ENCODE measurements around the gene TMEM150A. TPM values are rescaled to one million over a fixed set of nuclear protein-coding genes. Genes with fewer than 3 reads are reported as not detected.
A peak's percentile ranks its signal among the peaks of the same experiment; 100 is the strongest.
"Not testable (repeated sequence)": the region's sequence is repeated elsewhere in the genome, so short reads cannot be mapped to it uniquely, and the experiment has no call there.

TMEM150A gene
- total RNA-seq, 5 donors from 2014 or later (not counting 1 experiment from before 2014, with no cell fraction given) = 8.4 to 17.1 (median 16.2) TPM

GRCh38 chr2:85617723-85618122 is 15.2 kb upstream of the TMEM150A start:
- H3K27me3 Mint-ChIP-seq; DNase-seq; H3K4me3 ChIP-seq (ENCODE audit: control insufficient read depth in 1 of 2, extremely low read depth in 1 of 2, low read length in 1 of 2); ATAC-seq (replicated peaks in 1 of 4); H3K9me3 Mint-ChIP-seq; H3K27ac ChIP-seq (ENCODE audit: low read length); H3K9me3 ChIP-seq; H3K27me3 ChIP-seq (replicated peaks in 1 of 2; ENCODE audit: control insufficient read depth in 2 of 2, extremely low read depth in 1 of 2, insufficient read depth in 2 of 2, low read length in 1 of 2): not testable (repeated sequence)
- Mint-ChIP-seq H3K36me3 (peaks cover 13% of the 10 kb centered on the region), H3K4me3 (peak overlapping the region; percentile 98), H3K27ac (peak overlapping the region in 1 of 2 donors; percentile 58), H3K4me1 (peaks cover 17 to 35% (median 34%) of the 10 kb centered on the region in 3 donors)
- WGBS (ENCODE audit: insufficient coverage) = 100% methylated on average over 1 of the region's 5 CpGs
- ChIA-PET POLR2A (interaction anchor here (0.6 to 0.7 kb wide), 2 partner anchors 85 to 332 kb away, joined by 6 to 7 read pairs; no protein-coding TSS in a partner anchor), CTCF (interaction anchor here in 1 of 2 donors (0.6 kb wide), 2 partner anchors 14 to 40 kb away, joined by 6 read pairs; partner anchors contain the start of gene VAMP8)
- Histone ChIP-seq H3K36me3 (ENCODE audit: control insufficient read depth in 2 of 2, extremely low read depth in 1 of 2, insufficient read depth in 1 of 2, low read length in 1 of 2) (peaks cover 6 to 34% of the 10 kb centered on the region in 2 donors), H3K4me1 (ENCODE audit: control insufficient read depth in 1 of 2, extremely low read depth in 1 of 2, insufficient read depth in 2 of 2, low read length in 2 of 2) (peaks cover 14 to 30% of the 10 kb centered on the region in 2 experiments)

GRCh38 chr2:85615413-85615728 is 12.9 kb upstream of the TMEM150A start:
- Mint-ChIP-seq H3K36me3 (peaks cover 5% of the 10 kb centered on the region), H3K9me3 (no peaks in the 10 kb centered on the region), H3K27me3 (no peaks in the 10 kb centered on the region), H3K4me3 (peak overlapping the region; percentile 98), H3K27ac (peak overlapping the region; percentile 92 to 96), H3K4me1 (peaks cover 15 to 38% (median 35%) of the 10 kb centered on the region in 3 donors)
- ATAC-seq (replicated peaks in 1 of 4) (no peak), DNase-seq (no peak)
- H3K4me1 ChIP-seq (ENCODE audit: control insufficient read depth in 1 of 2, extremely low read depth in 1 of 2, insufficient read depth in 2 of 2, low read length in 2 of 2) = peaks cover 16 to 47% of the 10 kb centered on the region in 2 experiments
- no peak overlapping the region for H3K27ac ChIP-seq (ENCODE audit: low read length)
- H3K36me3 ChIP-seq (ENCODE audit: control insufficient read depth in 2 of 2, extremely low read depth in 1 of 2, insufficient read depth in 1 of 2, low read length in 1 of 2) = peaks cover 0 to 11% of the 10 kb centered on the region in 2 donors
- ChIA-PET POLR2A (interaction anchor here (0.6 kb wide), 2 partner anchors 19 to 21 kb away, joined by 6 to 11 read pairs; no protein-coding TSS in a partner anchor), CTCF (interaction anchor here (0.5 to 0.6 kb wide), 4 partner anchors 24 to 777 kb away, joined by 3 to 7 read pairs (median 4); no protein-coding TSS in a partner anchor)
- 94% methylated on average over 17 of the region's 17 CpGs for WGBS (ENCODE audit: insufficient coverage)
- no peaks in the 10 kb centered on the region for H3K9me3 ChIP-seq
- H3K27me3 ChIP-seq (replicated peaks in 1 of 2; ENCODE audit: control insufficient read depth in 2 of 2, extremely low read depth in 1 of 2, insufficient read depth in 2 of 2, low read length in 1 of 2) = no peaks in the 10 kb centered on the region
- H3K4me3 ChIP-seq (ENCODE audit: control insufficient read depth in 1 of 2, extremely low read depth in 1 of 2, low read length in 1 of 2) = no peak overlapping the region

- H3K36me3 ChIP-seq (ENCODE audit: control insufficient read depth in 2 of 2, extremely low read depth in 1 of 2, insufficient read depth in 1 of 2, low read length in 1 of 2); H3K9me3 ChIP-seq; DNase-seq; H3K27ac ChIP-seq (ENCODE audit: low read length); CTCF ChIA-PET; ATAC-seq (replicated peaks in 1 of 4); H3K27me3 Mint-ChIP-seq; H3K9me3 Mint-ChIP-seq; H3K27me3 ChIP-seq (replicated peaks in 1 of 2; ENCODE audit: control insufficient read depth in 2 of 2, extremely low read depth in 1 of 2, insufficient read depth in 2 of 2, low read length in 1 of 2); H3K36me3 Mint-ChIP-seq; H3K4me3 ChIP-seq (ENCODE audit: control insufficient read depth in 1 of 2, extremely low read depth in 1 of 2, low read length in 1 of 2); POLR2A ChIA-PET: not testable (repeated sequence)
- peaks cover 18 to 51% of the 10 kb centered on the region in 2 experiments for H3K4me1 ChIP-seq (ENCODE audit: control insufficient read depth in 1 of 2, extremely low read depth in 1 of 2, insufficient read depth in 2 of 2, low read length in 2 of 2)
- Mint-ChIP-seq H3K27ac (peak overlapping the region in 1 of 2 donors; percentile 39), H3K4me1 (peaks cover 21 to 42% (median 39%) of the 10 kb centered on the region in 3 donors), H3K4me3 (peak overlapping the region in 2 of 3 donors; percentile 9 to 34)
- WGBS (ENCODE audit: insufficient coverage) = 90% methylated on average over 2 of the region's 7 CpGs
Measured at GRCh38 chr2:85614757-85615156, 12.3 kb upstream of the TMEM150A start.

GRCh38 chr2:85613717-85614515 is 11.4 kb upstream of the TMEM150A start:
- DNase-seq = no peak
- POLR2A ChIA-PET = interaction anchor here in 1 of 2 donors (0.5 to 0.6 kb wide), 2 partner anchors 54 to 91 kb away, joined by 3 to 7 read pairs; no protein-coding TSS in a partner anchor
- WGBS (ENCODE audit: insufficient coverage) = 95% methylated on average over 8 of the region's 10 CpGs

GRCh38 chr2:85611705-85612587 is 9.4 kb upstream of the TMEM150A start, which contains the start of gene C2orf68:
TSS of gene C2orf68 (minus strand) at chr2:85612066. CDS start at chr2:85611984, 82 bp downstream.
- POLR2A ChIA-PET = interaction anchor here (0.6 to 2.4 kb wide), 3 partner anchors 17 to 36 kb away, joined by 3 to 9 read pairs (median 4); partner anchors contain the start of gene RNF181 (in 1 of the 2)
- H3K36me3 Mint-ChIP-seq = peaks cover 19% of the 10 kb centered on the region
- no peaks in the 10 kb centered on the region for H3K9me3 Mint-ChIP-seq
- H3K4me3 ChIP-seq (ENCODE audit: control insufficient read depth in 1 of 2, extremely low read depth in 1 of 2, low read length in 1 of 2) = peak within 1 kb of the TSS; percentile 59 to 71
- DNase-seq (peak; percentile 56 to 85 (median 74)), ATAC-seq (replicated peaks in 1 of 4) (peak; percentile 68 to 74 (median 70))
- H3K4me1 Mint-ChIP-seq = peaks cover 23 to 40% (median 38%) of the 10 kb centered on the region in 3 donors
- H3K27ac ChIP-seq (ENCODE audit: low read length) = peak within 1 kb of the TSS; percentile 76
- CTCF ChIA-PET = interaction anchor here (0.5 to 1.3 kb wide), 4 partner anchors 19 to 831 kb away, joined by 3 to 5 read pairs (median 4); no protein-coding TSS in a partner anchor
- peaks cover 3 to 18% of the 10 kb centered on the region in 2 donors for H3K36me3 ChIP-seq (ENCODE audit: control insufficient read depth in 2 of 2, extremely low read depth in 1 of 2, insufficient read depth in 1 of 2, low read length in 1 of 2)
- 11% methylated on average over 48 of the region's 73 CpGs for WGBS (ENCODE audit: insufficient coverage)
- peak within 1 kb of the TSS; percentile 93 to 94 for H3K27ac Mint-ChIP-seq
- no peaks in the 10 kb centered on the region for H3K27me3 ChIP-seq (replicated peaks in 1 of 2; ENCODE audit: control insufficient read depth in 2 of 2, extremely low read depth in 1 of 2, insufficient read depth in 2 of 2, low read length in 1 of 2)
- peaks cover 8 to 40% of the 10 kb centered on the region in 2 experiments for H3K4me1 ChIP-seq (ENCODE audit: control insufficient read depth in 1 of 2, extremely low read depth in 1 of 2, insufficient read depth in 2 of 2, low read length in 2 of 2)
- peak within 1 kb of the TSS; percentile 93 to 98 (median 98) for H3K4me3 Mint-ChIP-seq
- no peaks in the 10 kb centered on the region for H3K27me3 Mint-ChIP-seq
- no peaks in the 10 kb centered on the region for H3K9me3 ChIP-seq

More at GRCh38 chr2:85613717-85614515, 11.4 kb upstream of the TMEM150A start:
- Histone ChIP-seq H3K4me3 (ENCODE audit: control insufficient read depth in 1 of 2, extremely low read depth in 1 of 2, low read length in 1 of 2) (no peak overlapping the region), H3K4me1 (ENCODE audit: control insufficient read depth in 1 of 2, extremely low read depth in 1 of 2, insufficient read depth in 2 of 2, low read length in 2 of 2) (peaks cover 18 to 55% of the 10 kb centered on the region in 2 experiments), H3K27ac (ENCODE audit: low read length) (no peak overlapping the region), H3K36me3 (ENCODE audit: control insufficient read depth in 2 of 2, extremely low read depth in 1 of 2, insufficient read depth in 1 of 2, low read length in 1 of 2) (peaks cover 0 to 7% of the 10 kb centered on the region in 2 donors), H3K27me3 (replicated peaks in 1 of 2; ENCODE audit: control insufficient read depth in 2 of 2, extremely low read depth in 1 of 2, insufficient read depth in 2 of 2, low read length in 1 of 2) (no peaks in the 10 kb centered on the region), H3K9me3 (no peaks in the 10 kb centered on the region)
- Mint-ChIP-seq H3K9me3 (no peaks in the 10 kb centered on the region), H3K4me1 (peaks cover 25 to 43% (median 39%) of the 10 kb centered on the region in 3 donors), H3K4me3 (no peak overlapping the region), H3K36me3 (peaks cover 10% of the 10 kb centered on the region), H3K27me3 (no peaks in the 10 kb centered on the region), H3K27ac (peak overlapping the region; percentile 46 to 72)
- no peak for ATAC-seq (replicated peaks in 1 of 4)
- CTCF ChIA-PET = no interaction called here

Data from T-cell (primary cell).